ENCODE results near the gene ARHGAP20. TPM values are rescaled to one million over a fixed set of nuclear protein-coding genes. Genes with fewer than 3 reads are reported as not detected.

The ARHGAP20 gene
- total and polyA plus RNA-seq, 2 of the 4 experiments (the other 2 are of a cell fraction): 1.4 to 2.5 TPM

GRCh38 chr11:110712659-110713448 lies 617 bp upstream of the ARHGAP20 start:
- Histone ChIP-seq H4K8ac (ENCODE audit: low read depth in 2 of 2, low read length in 2 of 2) (peak overlapping the region in 1 of 2 experiments; percentile 44; a peak in 2 of 4 replicates), H3K79me1 (ENCODE audit: low read depth in 1 of 2, low read length in 2 of 2) (peaks cover 11 to 24% of the 10 kb centered on the region in 2 experiments), H2BK15ac (ENCODE audit: low read depth, low read length) (peak overlapping the region; percentile 59; the same call in 1 of the 3 replicates), H3K36me3 (ENCODE audit: control insufficient read depth, insufficient read depth, low read length) (no peaks in the 10 kb centered on the region), H3K56ac (ENCODE audit: extremely low read depth, insufficient read depth, low read length) (peak overlapping the region; percentile 57), H3K4me3 (ENCODE audit: insufficient read depth, low read depth, low read length) (peak overlapping the region; percentile 69), H2BK120ac (ENCODE audit: low read depth, low read length) (peak overlapping the region; percentile 63), H2AK9ac (replicated peaks; ENCODE audit: low read depth, low read length, poor library complexity) (peak overlapping the region; percentile 32), H2AK5ac (ENCODE audit: low read depth, low read length) (peak overlapping the region; percentile 3; the same call in 1 of the 2 replicates), H3K23ac (ENCODE audit: low read depth, low read length) (peak overlapping the region; percentile 20), H2AFZ (replicated peaks; ENCODE audit: low read length, poor library complexity) (peak overlapping the region; percentile 94), H3K27ac (ENCODE audit: insufficient read depth, low read length) (peak overlapping the region; percentile 81), H3K9ac (ENCODE audit: low read depth, low read length) (peak overlapping the region; percentile 76), H3K9me3 (ENCODE audit: control insufficient read depth, insufficient read depth, low read length) (no peaks in the 10 kb centered on the region), H2BK20ac (ENCODE audit: low read depth, low read length) (peak overlapping the region; percentile 18), H4K20me1 (ENCODE audit: insufficient read depth, low read length) (peaks cover 4% of the 10 kb centered on the region; the same call in 1 of the 2 replicates), H3K14ac (replicated peaks; ENCODE audit: low read depth, low read length) (0 out of 2 replicates have a peak overlapping the region, but pooled peaks have one; percentile 6), H3K4ac (ENCODE audit: low read depth, low read length) (peak overlapping the region; percentile 39), H3K18ac (ENCODE audit: low read depth, low read length) (peak overlapping the region; percentile 40), H2BK5ac (ENCODE audit: low read depth, low read length, poor library complexity, severe bottlenecking) (peak overlapping the region; percentile 70), H4K5ac (ENCODE audit: low read depth, low read length) (peak overlapping the region; percentile 46; the same call in 1 of the 2 replicates), H3K27me3 (ENCODE audit: control insufficient read depth, insufficient read depth, low read length) (no peaks in the 10 kb centered on the region), H3K4me1 (ENCODE audit: control insufficient read depth, insufficient read depth, low read length) (peaks cover 6% of the 10 kb centered on the region), H4K91ac (ENCODE audit: insufficient read depth, low read depth, low read length) (peak overlapping the region; percentile 35; the same call in 1 of the 2 replicates), H3K9me1 (ENCODE audit: insufficient read depth, low read length) (no peaks in the 10 kb centered on the region; the same call in 1 of the 2 replicates), H3K4me2 (ENCODE audit: low read depth, low read length) (peak overlapping the region; percentile 72)
- intact Hi-C loops (cut with micrococcal nuclease): loop anchor here (1.0 to 10.0 kb wide), 6 partner anchors 142 to 568 kb away; no protein-coding TSS in a partner anchor
- dilution Hi-C loops (cut with HindIII; ENCODE audit: low sequenced_read_pairs, unreplicated experiment): no loop called here
- no TSS peak for BruUV-seq (replicated peaks)
- peak; percentile 19 for ATAC-seq (ENCODE audit: low read depth)
- no peak for TF ChIP-seq MAZ (IDR thresholded peaks at IDR 0.05; ENCODE audit: borderline replicate concordance, low read depth, low read length)
- peak; percentile 60 for TF ChIP-seq CEBPB (IDR thresholded peaks at IDR 0.05; ENCODE audit: low read depth, low read length)
- TF ChIP-seq RCOR1 (IDR thresholded peaks at IDR 0.05; ENCODE audit: insufficient replicate concordance, low read length): no peak
- TF ChIP-seq SMC3 (IDR thresholded peaks at IDR 0.05; ENCODE audit: low read depth, low read length): 0 out of 2 replicates have a peak, but pooled peaks have one; percentile 15
- TF ChIP-seq CHD1 (IDR thresholded peaks at IDR 0.05; ENCODE audit: low read depth, low read length): no peak
- TF ChIP-seq USF2 (IDR thresholded peaks at IDR 0.05; ENCODE audit: low read depth, low read length): no peak
- no peak for TF ChIP-seq POLR2A (IDR thresholded peaks at IDR 0.05; ENCODE audit: low read depth, low read length)
- peak; percentile 46 for TF ChIP-seq RAD21 (IDR thresholded peaks at IDR 0.05; ENCODE audit: low read length)
- TF ChIP-seq FOS (IDR thresholded peaks at IDR 0.05; ENCODE audit: low read depth, low read length): no peak
- TF ChIP-seq CTCF (conservative IDR thresholded peaks at IDR 0.05; ENCODE audit: low read depth, low read length): peak; percentile 32; the same call in 1 of the 2 replicates
- ChIA-PET CTCF (interaction anchor here (1.2 to 1.5 kb wide), 2 partner anchors 517 to 519 kb away, joined by 4 read pairs; no protein-coding TSS in a partner anchor), POLR2A (ENCODE audit: unreplicated experiment) (no interaction called here)
- WGBS, 2 experiments (ENCODE audit: extremely low coverage in 2 of 2, insufficient read length in 1 of 2): 0% methylated on average over 8 of the region's 50 CpGs; no CpG with 5 or more reads in 1 of the 2 experiments
- DNase-seq: peak; percentile 52
- in situ Hi-C loops (cut with MboI; ENCODE audit: low sequenced_read_pairs): loop anchor here (5.0 to 25.0 kb wide), 2 partner anchors 251 to 519 kb away; no protein-coding TSS in a partner anchor
